Measurements from ENCODE around the gene SLC38A7. TPM values are rescaled to one million over a fixed set of nuclear protein-coding genes. Genes with fewer than 3 reads are reported as not detected.

Gene SLC38A7
- total RNA-seq, 2 experiments from 2014 or later: 5.1 to 6.0 TPM

- POLR2A ChIA-PET: no interaction called here
- ATAC-seq (no peak), DNase-seq (no peak)
- no peak for TF ChIP-seq CTCF (IDR thresholded peaks at IDR 0.05)
- no peak overlapping the region for H3K4me3 Mint-ChIP-seq
- H3K4me1 Mint-ChIP-seq (ENCODE audit: low read depth): no peaks in the 10 kb centered on the region
- H3K36me3 Mint-ChIP-seq (ENCODE audit: low read depth): no peaks in the 10 kb centered on the region
- intact Hi-C loops (cut with micrococcal nuclease): no loop called here
- CTCF ChIA-PET: interaction anchor here (1.4 kb wide), 1 partner anchor 109 kb away, joined by 5 read pairs; no protein-coding TSS in a partner anchor
- no peaks in the 10 kb centered on the region for H3K9me3 Mint-ChIP-seq
- no peaks in the 10 kb centered on the region for H3K27me3 Mint-ChIP-seq
- no peak overlapping the region for H3K27ac Mint-ChIP-seq
These were observed 37.5 kb downstream of the SLC38A7 start for GRCh38 chr16:58647107-58647506.

GRCh38 chr16:58644765-58645487, 39.6 kb downstream of the SLC38A7 start:
- ATAC-seq (no peak), DNase-seq (no peak)
- Mint-ChIP-seq H3K36me3 (ENCODE audit: low read depth) (no peaks in the 10 kb centered on the region), H3K27me3 (peaks cover under 1% of the 10 kb centered on the region), H3K27ac (no peak overlapping the region), H3K4me3 (no peak overlapping the region), H3K4me1 (ENCODE audit: low read depth) (no peaks in the 10 kb centered on the region), H3K9me3 (no peaks in the 10 kb centered on the region)
- no peak for TF ChIP-seq CTCF (IDR thresholded peaks at IDR 0.05)
- ChIA-PET POLR2A (no interaction called here), CTCF (no interaction called here)
- intact Hi-C loops (cut with micrococcal nuclease): no loop called here

- H3K9me3 Mint-ChIP-seq: no peaks in the 10 kb centered on the region
- no peak for ATAC-seq
- intact Hi-C loops (cut with micrococcal nuclease): no loop called here
- no peak for DNase-seq
- no peak overlapping the region for H3K4me3 Mint-ChIP-seq
- ChIA-PET POLR2A (no interaction called here), CTCF (no interaction called here)
- no peak overlapping the region for H3K27ac Mint-ChIP-seq
- no peaks in the 10 kb centered on the region for H3K4me1 Mint-ChIP-seq (ENCODE audit: low read depth)
- H3K27me3 Mint-ChIP-seq: peaks cover 1% of the 10 kb centered on the region
- TF ChIP-seq CTCF (IDR thresholded peaks at IDR 0.05): no peak
- H3K36me3 Mint-ChIP-seq (ENCODE audit: low read depth): no peaks in the 10 kb centered on the region
These were observed 40.5 kb downstream of the SLC38A7 start for GRCh38 chr16:58644108-58644507.

GRCh38 chr16:58640949-58641348, 43.6 kb downstream of the SLC38A7 start:
- H3K4me3 Mint-ChIP-seq: no peak overlapping the region
- peaks cover 1% of the 10 kb centered on the region for H3K27me3 Mint-ChIP-seq
- intact Hi-C loops (cut with micrococcal nuclease): no loop called here
- ATAC-seq: no peak
- ChIA-PET POLR2A (no interaction called here), CTCF (interaction anchor here (1.0 kb wide), 1 partner anchor 129 kb away, joined by 3 read pairs; no protein-coding TSS in a partner anchor)
- no peaks in the 10 kb centered on the region for H3K36me3 Mint-ChIP-seq (ENCODE audit: low read depth)
- no peak for TF ChIP-seq CTCF (IDR thresholded peaks at IDR 0.05)
- no peaks in the 10 kb centered on the region for H3K9me3 Mint-ChIP-seq
- no peak overlapping the region for H3K27ac Mint-ChIP-seq
- H3K4me1 Mint-ChIP-seq (ENCODE audit: low read depth): no peaks in the 10 kb centered on the region
- no peak for DNase-seq

GRCh38 chr16:58639836-58640235, 44.7 kb downstream of the SLC38A7 start:
- Mint-ChIP-seq H3K4me1 (ENCODE audit: low read depth) (no peaks in the 10 kb centered on the region), H3K9me3 (no peaks in the 10 kb centered on the region), H3K27ac (no peak overlapping the region), H3K27me3 (peaks cover 1% of the 10 kb centered on the region), H3K4me3 (no peak overlapping the region), H3K36me3 (ENCODE audit: low read depth) (no peaks in the 10 kb centered on the region)
- POLR2A ChIA-PET: no interaction called here
- ATAC-seq (no peak), DNase-seq (no peak)
- TF ChIP-seq CTCF (IDR thresholded peaks at IDR 0.05): no peak
- intact Hi-C loops (cut with micrococcal nuclease): no loop called here
- CTCF ChIA-PET: interaction anchor here (0.6 to 1.2 kb wide), 3 partner anchors 60 to 128 kb away, joined by 3 read pairs; no protein-coding TSS in a partner anchor
